ENCODE results near the gene PRMT1.
"Not testable (repeated sequence)": the region's sequence is repeated elsewhere in the genome, so short reads cannot be mapped to it uniquely, and the experiment has no call there.

PRMT1 gene

GRCh38 chr19:49689133-49690078 is 12.3 kb downstream of the PRMT1 start, which contains the start of gene ADM5:
TSS of gene ADM5 (plus strand) at chr19:49689594. CDS start at chr19:49689838, 244 bp downstream.
- no peak for DNase-seq

- no peak for DNase-seq
These were observed 13.1 kb downstream of the PRMT1 start for GRCh38 chr19:49690079-49690655.

GRCh38 chr19:49690656-49691242 is 13.7 kb downstream of the PRMT1 start, which contains the start of gene CPT1C:
TSS of gene CPT1C (plus strand) at chr19:49691116. CDS start at chr19:49692253, 1,137 bp downstream.
- peak; percentile 58 for DNase-seq

GRCh38 chr19:49691243-49692146 is 14.4 kb downstream of the PRMT1 start:
- peak; percentile 48 for DNase-seq

GRCh38 chr19:49692147-49692506 is 15.1 kb downstream of the PRMT1 start:
- no peak for DNase-seq

- DNase-seq: no peak
These were observed 19.0 kb downstream of the PRMT1 start for GRCh38 chr19:49696115-49696514.

GRCh38 chr19:49696865-49697264 is 19.8 kb downstream of the PRMT1 start:
- DNase-seq: no peak

GRCh38 chr19:49699364-49699763 is 22.3 kb downstream of the PRMT1 start:
- DNase-seq: no peak

- DNase-seq: no peak
These were observed 23.5 kb downstream of the PRMT1 start for GRCh38 chr19:49700563-49700962.

GRCh38 chr19:49701271-49701786 is 24.3 kb downstream of the PRMT1 start:
- no peak for DNase-seq

- no peak for DNase-seq
These were observed 28.0 kb downstream of the PRMT1 start for GRCh38 chr19:49704888-49705642.

- DNase-seq: no peak
These were observed 28.8 kb downstream of the PRMT1 start for GRCh38 chr19:49705919-49706318.

- DNase-seq: no peak
These were observed 33.4 kb downstream of the PRMT1 start for GRCh38 chr19:49710372-49710951.

- peak; percentile 24 for DNase-seq
These were observed 35.4 kb downstream of the PRMT1 start for GRCh38 chr19:49712397-49712859.

GRCh38 chr19:49713236-49713845 is 36.3 kb downstream of the PRMT1 start:
- no peak for DNase-seq

GRCh38 chr19:49716154-49716553 is 39.1 kb downstream of the PRMT1 start:
- no peak for DNase-seq

GRCh38 chr19:49718511-49718910 is 41.4 kb downstream of the PRMT1 start:
- DNase-seq: no peak

GRCh38 chr19:49718991-49719390 is 41.9 kb downstream of the PRMT1 start:
- DNase-seq: no peak

- DNase-seq: not testable (repeated sequence)
These were observed 42.3 kb downstream of the PRMT1 start for GRCh38 chr19:49719420-49719819.

GRCh38 chr19:49727217-49728030 is 50.4 kb downstream of the PRMT1 start:
- no peak for DNase-seq

Data from NCI-H1048 (cell line).